NCI-H2081 (cell line): ENCODE measurements around the gene MYOG.

Source experiments
- DNase-seq, 2 experiments: peaks; one replicate each; lab custom pipeline; 2025; lab: John Stamatoyannopoulos, UW

The MYOG gene

DNA sequence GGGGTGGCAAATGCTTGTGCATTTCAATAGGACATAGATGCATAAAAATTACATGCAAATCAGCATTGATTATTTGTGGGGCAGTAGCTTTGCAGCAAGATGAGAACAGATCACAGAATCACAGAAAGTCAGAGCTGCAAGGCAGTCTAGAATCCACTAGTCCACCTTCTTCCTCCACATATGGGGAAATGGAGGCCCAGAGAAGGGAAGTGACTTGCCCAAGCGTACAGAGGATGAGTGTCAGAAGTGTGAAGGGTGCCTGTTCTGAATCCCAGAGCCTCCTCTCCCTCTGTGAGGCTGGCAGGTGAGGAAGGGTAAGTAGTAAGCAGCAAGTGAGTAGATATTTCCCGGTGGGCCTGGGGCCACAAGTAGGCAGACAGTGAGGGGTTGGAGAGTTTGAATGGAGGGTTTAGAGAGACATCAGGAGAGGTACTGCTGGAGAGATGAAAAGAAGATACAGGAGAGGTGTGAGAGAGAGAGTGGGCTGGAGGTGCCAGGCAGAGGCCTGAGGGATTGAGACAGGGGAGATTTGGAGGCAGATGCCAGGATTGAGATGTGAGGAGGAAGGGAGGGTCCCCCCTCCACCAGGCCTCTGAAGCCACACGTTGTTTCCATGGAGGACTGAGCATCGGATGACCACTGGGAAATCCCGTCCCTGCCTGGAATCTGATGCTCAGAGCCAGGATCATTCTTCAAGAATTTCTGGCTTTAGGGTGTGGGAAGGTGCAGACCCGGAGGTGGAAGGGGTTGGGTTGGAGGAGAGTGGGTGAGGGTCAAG is 4.8 kb upstream of the MYOG start:
- no peak for DNase-seq

DNA sequence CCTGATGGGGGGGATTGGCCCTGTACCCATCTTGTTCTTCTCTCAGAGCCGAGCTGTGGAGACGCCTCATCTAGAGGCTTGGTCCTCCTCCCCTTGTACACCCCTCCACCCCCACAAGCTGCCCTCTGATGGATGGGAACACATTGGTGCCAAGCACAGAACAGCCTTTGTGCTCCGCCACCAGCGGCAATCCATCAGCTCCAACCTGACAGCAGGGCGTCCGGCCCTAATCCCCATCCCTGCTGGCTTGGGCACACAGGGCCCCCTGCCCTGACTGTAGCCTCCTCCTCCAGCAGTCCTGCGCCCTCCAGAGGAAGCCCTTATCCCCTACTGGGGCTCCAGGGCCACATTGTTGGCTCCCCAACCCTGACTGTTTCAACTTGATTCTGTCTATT is 3.8 kb upstream of the MYOG start:
- no peak for DNase-seq

DNA sequence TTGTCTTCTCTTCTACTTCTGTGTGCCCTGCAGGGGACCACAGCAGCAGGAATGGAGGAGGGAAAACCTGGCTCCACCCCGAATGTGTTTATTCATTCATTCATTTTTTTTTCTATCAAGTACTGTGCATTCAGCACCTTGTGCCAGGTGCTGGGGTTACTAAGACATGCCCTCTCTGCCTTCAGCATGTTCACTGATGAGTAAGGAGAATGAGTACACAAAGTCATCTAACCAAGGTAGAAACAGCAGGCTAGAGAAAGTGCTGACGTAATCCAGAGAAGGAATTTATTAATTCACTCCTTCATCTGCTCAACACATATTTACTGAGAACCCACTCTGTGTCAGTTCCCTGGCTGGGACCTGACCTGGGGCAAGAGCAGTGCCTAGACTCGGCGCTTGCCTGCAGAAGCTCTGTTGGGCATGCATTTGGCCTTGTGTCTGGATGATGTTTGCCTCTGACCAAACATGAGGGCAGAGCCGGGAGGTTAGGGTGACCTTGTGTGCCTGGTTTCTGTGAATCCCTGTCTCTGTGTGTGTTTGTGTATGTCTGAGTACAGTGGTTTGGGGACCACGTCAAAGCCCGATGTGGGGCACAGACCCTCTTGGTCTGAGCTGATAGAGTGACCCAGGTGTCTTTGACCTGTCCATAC is 3.3 kb upstream of the MYOG start:
- no peak for DNase-seq

DNA sequence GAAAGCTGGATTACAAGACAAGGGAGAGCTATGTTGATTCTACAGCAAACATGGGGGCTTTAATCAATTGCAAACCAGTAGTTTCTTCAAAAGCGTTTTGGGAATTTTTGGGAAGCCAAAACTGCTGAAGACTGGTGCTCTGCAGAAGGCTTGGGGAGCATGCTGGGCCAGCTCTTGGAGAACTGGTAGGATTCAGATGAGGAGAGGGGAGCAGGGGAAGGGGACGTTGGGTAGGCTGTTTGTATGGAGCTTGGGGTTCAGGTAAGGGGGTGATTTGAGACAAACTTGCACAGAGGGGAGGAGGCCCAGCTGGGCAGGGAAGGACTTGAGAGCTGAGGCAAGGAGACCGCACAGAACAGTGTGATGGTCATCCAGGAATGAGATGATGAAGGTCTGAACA is 2.6 kb upstream of the MYOG start:
- no peak for DNase-seq

DNA sequence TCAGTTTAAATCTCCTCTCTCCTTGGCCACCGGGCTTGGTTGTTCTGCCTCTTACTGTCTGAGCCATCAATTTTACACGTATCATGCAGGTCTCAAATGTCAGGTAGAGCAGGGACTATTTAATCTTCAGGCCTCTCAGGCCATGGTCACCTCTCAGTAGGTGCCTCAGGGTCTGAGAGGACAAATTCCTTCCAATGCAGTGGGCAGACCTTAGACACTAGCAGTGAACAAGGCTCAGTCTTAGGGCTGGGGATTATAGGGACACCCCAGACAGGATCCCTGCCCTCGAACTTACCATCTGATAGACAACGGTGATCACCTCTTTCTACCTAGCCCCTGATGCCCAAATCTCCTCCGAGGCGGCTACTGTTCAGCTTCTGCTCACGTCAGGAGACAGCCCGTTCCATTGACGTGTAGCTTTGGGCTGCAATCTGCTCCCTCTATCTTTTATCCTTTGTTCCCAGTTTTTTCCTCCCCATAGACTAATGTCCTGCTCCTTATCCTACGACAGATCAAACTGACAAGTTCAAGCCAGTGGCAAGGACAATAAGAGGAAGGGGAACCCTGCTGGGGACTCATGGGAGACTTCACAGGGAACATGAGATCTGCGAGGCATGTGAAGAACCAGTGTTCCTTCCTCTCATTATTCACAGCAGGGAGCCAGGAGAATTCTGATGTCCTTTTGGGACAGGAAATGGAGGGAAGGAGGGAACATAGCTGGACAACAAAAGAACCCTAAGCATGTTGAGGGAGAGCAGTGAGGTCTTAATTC is 1.4 kb upstream of the MYOG start:
- DNase-seq: no peak

DNA sequence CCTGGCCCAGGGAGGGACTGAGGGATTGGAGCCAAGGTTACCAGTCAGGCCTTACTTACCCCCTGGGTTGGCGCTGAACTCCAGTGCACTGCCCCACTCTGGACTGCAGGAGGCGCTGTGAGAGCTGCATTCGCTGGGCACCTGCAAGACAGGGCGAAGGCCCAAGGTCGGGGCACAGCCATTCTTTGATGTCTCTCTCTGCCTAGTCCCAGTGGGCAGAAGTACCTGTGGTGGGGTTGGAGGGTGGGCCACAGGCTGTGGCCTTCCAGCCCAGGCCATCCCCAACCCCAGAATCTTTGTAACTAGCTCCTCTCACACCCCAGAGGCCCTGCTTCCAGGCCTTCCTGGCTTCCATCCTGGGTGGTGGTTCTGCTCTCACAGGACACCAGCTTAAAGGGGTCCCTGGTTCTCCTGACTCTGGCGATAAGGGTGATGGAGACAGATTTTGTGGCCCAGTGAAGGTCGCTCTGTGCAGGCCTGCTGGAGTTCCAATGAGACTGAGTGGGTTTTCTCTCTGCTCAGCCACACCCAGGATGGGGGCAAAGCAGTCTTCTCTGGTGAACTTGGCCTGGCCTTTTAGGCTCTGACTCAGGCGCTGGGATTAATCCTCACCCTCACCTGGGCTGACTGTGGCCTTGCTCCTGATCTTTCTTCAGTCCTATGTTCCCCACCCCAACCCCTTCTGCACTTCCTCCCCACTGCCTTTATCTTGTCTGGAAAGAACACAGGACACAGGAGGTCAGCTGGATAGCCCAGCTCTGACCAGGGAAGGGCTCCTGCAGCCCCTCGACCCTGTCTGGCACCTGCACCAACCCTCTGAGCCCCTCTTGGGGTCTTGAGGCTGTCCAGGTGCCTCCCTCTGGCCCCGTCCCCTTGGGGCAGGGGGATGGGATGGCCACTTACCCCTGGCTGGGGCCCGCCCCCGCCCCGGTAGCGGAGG is 954 bp downstream of the MYOG start:
- no peak for DNase-seq

DNA sequence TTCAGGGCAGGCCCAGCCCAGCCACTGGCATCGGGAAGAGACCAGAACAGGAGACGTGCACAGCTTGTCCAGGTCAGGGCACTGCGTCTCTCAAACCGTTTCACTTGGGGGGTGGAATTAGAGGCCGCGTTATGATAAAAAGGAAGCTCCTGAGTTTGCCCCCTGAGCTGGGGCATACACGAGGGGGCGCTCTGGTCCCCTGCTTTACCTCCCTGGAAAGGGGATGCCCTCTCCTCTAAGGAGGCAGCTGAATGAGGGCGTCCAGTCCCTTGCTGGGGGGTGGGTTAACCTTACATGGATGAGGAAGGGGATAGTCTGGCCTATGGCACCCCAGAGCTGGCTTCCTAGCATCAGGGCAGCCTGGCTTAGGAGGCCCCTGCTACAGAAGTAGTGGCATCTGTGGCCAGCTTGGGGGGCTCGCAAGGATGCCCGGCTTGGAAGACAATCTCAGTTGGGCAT is 2.3 kb downstream of the MYOG start:
- DNase-seq: no peak

DNA sequence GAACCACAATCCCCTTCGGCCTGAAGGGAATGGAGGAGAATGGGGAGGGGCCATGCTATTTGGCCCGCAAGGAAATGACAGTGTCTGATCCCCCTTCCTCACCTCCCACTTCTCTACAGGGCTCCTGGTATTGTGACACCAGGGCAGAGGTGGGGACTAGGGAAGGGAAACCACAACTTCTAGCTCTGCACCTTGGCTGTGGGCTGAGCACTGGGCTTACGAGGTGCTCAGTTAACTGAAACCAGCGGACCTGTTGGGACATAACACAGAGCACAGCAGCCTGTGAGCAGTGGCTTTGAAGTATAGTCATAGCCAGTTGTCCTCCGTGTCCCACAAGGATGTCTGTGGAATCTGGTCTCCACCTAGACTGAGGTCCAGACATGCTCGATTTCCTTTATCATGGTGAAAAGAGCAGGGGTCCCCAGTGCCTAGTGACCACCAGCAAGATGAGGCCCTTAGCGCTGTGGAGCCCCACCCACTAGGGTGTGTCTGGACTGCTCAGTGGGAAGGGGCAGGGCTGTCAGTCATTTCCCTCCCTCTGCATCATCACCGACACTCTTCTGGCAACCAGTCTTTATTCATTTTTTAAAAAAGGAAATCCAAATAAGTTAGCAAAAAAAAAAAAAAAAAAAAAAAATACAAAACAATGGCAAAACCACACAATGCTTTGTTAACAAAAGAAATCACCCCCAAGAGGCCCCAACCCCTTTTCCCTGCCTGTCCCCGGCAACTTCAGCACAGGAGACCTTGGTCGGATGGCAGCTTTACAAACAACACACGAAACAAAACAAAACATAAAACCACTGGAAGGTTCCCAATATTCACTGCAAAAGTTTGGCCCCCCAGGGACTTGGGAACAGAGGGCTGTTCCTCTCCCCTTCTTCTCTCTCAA is 3.0 kb downstream of the MYOG start:
- no peak for DNase-seq

DNA sequence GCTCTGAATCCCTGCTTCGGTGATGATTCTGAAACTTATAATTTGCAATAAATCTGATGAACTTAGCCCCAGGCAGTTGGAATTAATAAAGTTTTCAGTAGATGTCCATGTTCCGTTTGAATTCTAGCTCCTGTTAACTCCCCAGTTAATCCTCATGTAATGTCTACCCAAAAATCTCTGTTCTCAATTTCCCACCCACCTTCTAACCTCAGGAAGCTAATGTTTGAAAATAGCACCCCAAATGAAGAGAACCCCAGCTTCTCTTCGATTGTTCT is 3.6 kb downstream of the MYOG start:
- no peak for DNase-seq

DNA sequence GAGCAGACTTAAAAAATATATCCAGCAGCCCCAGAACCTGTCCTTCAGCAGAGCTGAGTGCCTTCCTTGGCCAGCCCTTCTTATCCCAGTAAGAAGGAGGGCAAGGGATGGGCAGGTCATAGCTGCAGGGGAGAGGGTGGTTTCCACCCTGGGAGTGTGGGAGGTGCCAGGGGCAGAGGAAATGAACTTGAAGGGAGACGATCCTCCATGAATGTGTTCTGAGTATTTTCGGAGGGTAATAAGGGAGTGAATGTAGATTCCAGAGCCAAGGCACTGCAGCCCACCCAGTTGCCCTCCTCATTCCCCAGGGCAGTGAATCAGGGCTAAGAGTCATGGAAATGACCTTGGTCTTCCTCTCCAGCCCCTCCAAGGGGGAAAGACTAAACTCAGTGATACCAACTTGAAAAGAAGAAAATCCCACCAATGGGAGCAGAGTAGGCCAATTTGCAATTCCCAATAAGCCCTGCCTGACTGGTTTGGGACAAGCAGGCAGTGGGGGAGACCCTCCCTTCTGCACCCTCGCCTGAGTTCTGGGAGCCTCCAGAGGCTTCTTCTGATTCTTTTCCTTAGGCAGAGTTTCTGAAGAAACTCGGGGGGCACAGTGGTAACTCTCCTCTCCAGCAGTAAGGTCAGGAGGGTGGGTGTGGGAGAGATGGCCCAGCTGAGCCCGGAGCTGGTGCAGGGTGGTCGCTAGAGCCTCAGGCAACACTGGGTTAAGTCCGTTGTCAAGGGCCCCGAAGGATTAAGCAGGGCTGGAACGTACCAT is 4.2 kb downstream of the MYOG start:
- no peak for DNase-seq

DNA sequence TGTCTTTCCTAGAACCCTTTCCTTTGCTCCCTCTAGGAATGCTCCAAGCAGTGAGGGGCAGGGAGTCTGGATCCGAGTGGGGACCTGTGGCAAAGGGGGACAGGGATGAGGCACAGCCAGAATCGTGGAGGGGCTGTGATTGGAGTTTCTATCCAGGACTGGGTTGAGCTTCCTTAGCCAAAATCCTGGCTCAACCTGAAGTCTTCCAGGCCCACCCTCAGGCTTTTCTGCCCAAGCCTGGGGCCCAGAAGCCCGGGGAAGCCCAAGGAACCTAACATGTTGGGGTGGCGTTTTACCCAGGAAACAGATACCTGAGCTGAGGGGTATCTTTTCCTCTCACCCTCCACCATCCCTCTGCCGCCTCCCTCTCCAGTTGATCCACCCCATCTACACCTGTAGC is 5.4 kb downstream of the MYOG start:
- DNase-seq: no peak

DNA sequence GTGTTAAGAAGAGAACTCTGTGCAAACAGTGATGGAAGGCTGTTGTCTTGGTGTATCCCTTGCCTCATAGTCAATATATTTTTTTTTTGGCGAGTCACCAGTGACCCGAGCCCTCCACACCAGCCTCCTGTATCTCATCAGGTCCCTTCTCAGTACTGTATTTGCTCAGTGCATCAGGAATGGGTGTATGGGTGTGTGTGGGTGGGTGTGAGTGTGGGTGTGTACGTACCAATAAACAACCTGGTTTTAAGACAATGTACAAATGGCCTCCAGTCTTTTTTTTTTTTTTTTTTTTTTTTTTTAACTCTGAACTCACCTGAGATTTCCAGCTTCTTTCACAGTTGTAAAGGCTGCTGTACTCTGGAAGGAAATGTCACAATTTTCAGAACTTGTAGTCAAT is 7.3 kb downstream of the MYOG start:
- DNase-seq: no peak

DNA sequence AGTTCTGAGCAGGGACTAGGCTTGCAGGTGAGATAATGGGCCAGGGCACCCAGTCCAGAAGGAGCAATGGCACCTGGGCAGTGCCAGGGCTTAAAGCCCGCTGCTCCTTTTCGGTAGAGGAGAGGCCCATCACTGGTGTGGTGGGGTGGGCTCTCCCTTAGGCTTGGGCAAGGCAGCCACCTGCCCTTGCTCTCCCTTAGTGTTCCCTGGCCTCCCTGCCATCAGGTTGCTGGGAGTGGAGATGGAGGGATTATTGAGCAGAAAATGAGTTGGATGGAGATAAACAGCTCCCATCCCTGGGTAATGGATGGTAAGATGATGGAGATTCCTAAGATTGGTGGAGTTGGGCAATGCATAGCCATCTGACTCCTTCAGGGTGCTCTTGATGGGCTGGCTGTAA is 7.9 kb downstream of the MYOG start:
- DNase-seq: no peak

DNA sequence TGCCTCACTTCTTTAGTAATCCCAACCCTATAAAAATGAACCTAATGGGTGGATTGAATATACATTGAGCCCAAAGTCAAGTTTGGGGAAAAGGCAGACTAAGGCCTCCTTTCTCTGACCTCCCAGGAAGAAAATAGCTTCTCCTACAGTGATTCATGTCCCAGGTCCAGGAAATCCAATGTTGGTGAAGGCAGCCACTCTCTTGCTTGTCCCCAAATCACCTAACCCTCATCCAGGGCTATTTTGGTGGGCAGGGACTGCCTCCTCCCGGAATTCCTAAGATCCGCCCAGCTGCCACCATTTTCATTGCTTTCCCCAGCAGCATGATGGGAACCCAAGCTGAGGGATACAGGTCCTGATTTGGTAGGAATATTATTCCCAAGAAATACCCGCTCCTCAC is 8.4 kb downstream of the MYOG start:
- no peak for DNase-seq

DNA sequence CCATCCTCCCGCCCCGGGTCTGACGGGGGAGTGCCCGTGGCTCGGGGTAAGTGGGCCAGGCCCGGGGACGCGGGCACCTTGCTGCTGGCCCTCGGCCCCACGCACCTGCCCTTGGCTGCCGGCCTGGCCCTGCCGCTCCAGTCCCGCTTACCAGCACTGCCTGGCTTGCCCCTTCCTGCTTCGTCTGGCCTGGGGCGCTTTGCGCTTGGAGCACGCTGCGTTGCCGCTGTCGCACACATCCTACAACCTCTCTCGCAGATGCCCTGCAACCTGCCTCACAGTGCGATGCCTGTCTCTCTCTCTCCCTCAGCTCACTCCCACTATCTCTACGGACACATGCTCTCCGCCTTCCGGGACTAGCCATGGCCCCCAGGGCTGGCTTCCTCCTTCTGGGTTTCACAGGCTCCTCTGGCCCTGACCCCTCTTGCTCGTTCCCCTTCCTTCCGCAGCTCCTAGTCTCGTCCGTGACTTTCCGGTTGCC is 9.7 kb downstream of the MYOG start:
- DNase-seq: no peak

DNA sequence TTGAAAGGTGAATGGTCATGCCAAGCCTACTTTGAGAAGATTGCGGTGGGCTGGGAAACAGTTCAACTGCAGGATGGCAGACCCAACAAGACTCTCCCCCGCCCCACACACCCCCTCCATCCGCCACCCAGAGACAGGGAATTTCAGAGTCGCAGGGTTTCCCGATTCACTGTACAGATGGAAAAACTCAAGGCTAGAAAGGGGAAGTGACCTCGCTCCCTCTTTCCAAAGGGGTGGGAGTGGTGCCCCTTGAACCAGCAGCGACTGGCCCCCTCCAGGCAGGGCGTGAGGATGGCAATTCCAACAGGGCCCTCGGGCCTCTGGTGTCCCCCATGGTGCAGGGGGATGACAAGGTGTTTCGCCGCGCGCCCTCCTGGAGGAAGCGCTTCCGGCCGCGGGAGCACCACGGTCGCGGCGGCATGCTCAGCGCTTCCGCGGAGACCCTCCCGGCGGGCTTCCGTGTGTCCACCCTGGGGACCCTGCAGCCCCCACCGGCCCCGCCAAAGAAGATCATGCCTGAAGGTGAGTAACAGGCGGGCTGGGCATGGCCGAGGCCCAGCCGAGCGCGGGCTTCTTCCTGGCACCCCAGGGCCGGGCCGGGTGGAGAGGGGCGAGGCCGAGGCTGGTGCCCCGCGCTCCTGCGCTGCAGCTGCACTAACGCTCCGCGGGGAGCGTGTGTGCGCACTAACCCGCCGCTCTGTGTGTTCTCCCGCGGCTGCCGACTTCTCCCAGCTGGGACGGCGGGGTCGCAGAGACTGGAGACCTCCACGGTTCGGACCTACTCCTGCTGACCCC is 10.4 kb downstream of the MYOG start:
- no peak for DNase-seq

DNA sequence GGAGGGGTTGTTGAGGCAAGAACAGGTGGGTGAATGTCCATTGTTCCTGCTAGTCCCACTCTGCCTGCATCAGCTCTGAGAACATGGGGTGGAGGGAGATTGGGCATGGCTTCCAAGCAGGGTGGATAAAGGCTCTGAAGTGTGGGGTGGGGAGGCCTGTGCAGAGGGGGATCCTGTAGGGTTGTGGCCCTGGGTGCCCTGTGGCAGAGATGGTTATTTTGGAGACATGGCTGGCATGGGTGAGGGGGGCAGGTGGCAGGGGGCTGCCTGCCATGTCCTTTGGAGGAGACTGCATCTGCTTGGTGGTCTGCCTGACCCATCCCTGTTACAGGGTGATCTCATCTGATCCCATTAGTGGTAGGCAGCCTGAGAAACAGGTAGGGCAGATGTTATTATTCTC is 11.2 kb downstream of the MYOG start:
- no peak for DNase-seq

DNA sequence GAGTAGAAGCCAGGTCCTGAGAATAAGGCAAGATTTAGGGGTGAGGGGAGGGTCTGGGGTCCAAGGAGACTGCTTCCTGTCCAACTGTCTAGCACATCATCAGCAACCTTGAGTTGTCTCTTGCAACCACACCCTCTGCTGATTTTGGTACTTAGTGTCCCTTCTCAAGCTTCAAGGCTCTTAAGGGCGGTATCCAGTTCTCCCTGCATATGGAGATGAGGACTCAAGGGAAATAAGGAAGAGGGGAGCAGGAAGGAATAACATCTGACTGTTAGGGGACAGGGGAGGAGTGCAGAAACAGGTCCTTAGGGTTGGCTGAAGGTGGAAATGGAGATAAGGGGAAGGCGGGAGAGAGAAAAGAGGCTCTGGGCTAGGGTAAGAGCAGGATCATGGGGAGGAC is 12.3 kb downstream of the MYOG start:
- no peak for DNase-seq

DNA sequence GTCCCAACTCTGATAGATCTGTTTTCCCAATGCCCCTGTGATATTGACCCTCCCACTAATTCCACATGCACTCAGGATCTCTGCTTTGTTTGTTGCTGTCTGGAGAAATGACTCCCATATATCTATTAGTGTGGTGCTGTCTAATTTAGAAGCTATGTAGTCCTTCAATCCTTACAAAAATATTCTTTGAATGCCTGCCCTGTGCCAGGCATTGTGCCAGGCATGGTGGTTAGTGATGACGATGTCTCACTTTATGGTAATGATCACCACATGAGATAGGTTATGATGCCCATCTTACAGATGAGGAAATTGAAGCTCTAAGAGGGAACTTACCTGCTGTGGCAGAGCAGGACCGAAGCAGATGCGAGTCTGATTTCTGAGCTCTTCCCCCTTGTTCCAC is 12.9 kb downstream of the MYOG start:
- DNase-seq: no peak
